Cardiac fibroblast (primary cell): ENCODE measurements around the gene ANKRD44.
A peak's percentile ranks its signal among the peaks of the same experiment; 100 is the strongest.

ENCODE experiments used
- DNase-seq, 2 donors: peaks; one replicate each; pipeline versions ENCODE4 v3.0.0 to v3.0.0-alpha.2; 2010; ENCODE audit warnings: low read depth in 2 of 2
- H3K4me3 ChIP-seq, 2 donors: replicated peaks in 1 of 2; 1 replicate in 1 of 2; 2 replicates in 1 of 2; pipeline ENCODE4 v1.5.1; 2011; ENCODE audit warnings: low read depth in 2 of 2, low read length in 2 of 2, mild to moderate bottlenecking in 2 of 2, moderate library complexity in 1 of 2
- TF ChIP-seq, protein P1 (sequence below): IDR thresholded peaks from one replicate; pipeline ENCODE4 v1.5.1; 2011; ENCODE audit warnings: low read depth, mild to moderate bottlenecking, low read length, inconsistent platforms

The ANKRD44 gene

DNA sequence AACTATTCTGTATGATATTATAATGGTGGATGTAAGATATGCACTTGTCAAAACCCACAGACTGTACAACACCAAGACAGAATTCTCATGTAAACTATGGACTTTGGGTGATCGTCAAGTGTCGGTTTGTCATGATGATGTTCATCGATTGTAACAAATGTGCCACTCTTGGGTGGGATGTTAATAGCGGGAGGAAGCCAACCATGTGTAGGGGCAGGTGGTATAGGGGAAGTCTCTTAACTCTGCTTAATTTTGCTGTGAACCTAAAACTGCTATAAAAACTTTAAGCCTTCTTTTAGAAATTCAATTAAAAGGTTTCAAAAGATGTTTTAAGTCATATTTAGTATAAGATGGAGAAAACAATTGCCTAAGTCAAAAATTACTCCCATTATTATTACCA is 139.0 kb downstream of the ANKRD44 start:
- no peak overlapping the region for H3K4me3 ChIP-seq
- TF ChIP-seq, protein P1, sequence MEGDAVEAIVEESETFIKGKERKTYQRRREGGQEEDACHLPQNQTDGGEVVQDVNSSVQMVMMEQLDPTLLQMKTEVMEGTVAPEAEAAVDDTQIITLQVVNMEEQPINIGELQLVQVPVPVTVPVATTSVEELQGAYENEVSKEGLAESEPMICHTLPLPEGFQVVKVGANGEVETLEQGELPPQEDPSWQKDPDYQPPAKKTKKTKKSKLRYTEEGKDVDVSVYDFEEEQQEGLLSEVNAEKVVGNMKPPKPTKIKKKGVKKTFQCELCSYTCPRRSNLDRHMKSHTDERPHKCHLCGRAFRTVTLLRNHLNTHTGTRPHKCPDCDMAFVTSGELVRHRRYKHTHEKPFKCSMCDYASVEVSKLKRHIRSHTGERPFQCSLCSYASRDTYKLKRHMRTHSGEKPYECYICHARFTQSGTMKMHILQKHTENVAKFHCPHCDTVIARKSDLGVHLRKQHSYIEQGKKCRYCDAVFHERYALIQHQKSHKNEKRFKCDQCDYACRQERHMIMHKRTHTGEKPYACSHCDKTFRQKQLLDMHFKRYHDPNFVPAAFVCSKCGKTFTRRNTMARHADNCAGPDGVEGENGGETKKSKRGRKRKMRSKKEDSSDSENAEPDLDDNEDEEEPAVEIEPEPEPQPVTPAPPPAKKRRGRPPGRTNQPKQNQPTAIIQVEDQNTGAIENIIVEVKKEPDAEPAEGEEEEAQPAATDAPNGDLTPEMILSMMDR: no peak
- no peak for DNase-seq

DNA sequence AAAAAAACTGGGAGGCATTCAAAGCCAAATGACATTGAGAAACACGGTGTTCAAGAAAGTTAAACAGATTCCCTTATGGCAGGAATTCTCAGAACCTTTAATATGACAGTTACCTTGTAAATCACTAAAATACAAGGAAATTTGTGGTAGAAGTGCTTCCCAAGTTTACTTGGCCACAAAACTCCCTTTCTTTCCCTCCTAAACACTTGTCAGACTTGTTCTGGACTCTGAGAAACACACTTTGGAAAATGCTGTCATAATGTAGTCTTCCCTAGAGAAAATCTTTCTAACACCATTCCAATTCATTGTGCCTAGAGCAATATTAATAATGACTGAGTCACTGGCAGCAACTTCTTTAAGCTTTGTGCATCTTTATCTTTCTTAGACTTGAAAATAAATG is 140.4 kb downstream of the ANKRD44 start:
- no peak overlapping the region for H3K4me3 ChIP-seq
- TF ChIP-seq, protein P1: no peak
- no peak for DNase-seq

DNA sequence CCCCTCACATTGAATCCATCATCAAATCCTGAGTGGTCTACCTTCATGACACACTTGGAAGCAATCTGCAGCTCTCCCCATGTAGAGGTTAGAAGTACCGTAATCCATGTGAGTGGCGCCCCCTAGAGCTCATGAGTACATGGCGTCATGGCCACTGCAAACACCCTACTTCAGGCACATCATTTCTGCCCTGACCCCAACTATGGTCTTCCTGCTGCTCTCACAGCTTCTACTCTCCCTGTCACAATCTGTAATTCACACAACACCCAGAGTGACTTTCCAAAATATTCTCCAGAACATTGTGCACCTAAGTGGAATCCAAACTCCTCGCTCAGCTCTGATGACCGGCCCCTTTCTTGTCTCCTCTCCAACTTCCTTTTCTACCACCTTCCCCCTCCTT is 141.9 kb downstream of the ANKRD44 start:
- H3K4me3 ChIP-seq: no peak overlapping the region
- DNase-seq: peak; percentile 72 to 84
- TF ChIP-seq, protein P1: peak; percentile 80

DNA sequence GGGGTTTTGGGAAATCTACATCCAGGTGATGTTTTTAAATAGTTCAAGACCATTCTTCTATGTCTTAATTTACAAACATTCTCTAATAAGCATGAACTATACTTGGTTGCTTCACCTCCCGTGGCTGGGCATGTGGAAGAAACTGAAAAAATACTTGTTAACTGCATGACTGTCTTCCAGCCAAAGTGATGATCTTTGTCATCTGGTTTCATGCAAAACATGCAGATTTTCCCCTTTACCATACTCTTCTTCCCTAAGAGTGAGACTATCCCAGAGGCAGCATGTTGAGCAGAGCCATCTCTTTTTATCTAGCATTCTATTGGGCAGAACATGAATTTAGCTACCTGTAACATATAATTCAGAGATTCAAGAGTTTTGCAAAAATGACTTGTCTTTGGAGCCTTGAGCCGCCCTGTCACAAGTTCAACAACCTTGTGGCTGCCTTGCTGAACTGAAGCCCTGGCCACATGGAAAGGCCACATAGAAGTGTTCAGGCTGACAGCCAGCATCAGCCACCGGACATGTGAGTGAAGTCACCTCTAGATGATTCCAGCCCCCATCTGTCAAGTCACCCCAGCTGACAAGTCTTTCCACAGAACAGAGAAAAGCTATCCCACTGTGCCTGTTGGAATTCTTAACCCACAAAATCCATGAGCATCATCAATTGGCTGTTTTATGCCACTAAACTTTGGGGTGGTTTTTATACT is 142.8 kb downstream of the ANKRD44 start:
- TF ChIP-seq, protein P1: no peak
- no peak overlapping the region for H3K4me3 ChIP-seq
- DNase-seq: no peak

DNA sequence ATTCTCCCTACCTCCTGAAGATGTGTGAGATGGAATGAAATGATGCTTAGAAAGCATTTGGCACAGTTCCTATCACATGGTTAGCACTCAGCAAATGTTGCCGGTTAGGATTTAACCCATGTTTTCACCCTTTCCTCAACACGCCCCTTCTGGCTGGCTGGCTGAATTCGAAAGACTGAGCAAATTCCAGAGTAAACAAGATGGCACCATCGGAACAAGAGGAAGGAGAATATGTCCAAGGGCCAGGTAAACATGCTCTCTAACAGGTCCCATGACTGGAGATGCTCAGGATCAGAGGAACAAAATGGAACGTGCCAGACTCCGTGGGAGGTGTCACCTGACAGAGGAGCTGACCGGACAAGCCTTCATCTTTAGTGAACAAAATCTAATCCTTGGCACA is 145.6 kb downstream of the ANKRD44 start:
- DNase-seq: no peak
- H3K4me3 ChIP-seq: no peak overlapping the region
- TF ChIP-seq, protein P1: no peak

DNA sequence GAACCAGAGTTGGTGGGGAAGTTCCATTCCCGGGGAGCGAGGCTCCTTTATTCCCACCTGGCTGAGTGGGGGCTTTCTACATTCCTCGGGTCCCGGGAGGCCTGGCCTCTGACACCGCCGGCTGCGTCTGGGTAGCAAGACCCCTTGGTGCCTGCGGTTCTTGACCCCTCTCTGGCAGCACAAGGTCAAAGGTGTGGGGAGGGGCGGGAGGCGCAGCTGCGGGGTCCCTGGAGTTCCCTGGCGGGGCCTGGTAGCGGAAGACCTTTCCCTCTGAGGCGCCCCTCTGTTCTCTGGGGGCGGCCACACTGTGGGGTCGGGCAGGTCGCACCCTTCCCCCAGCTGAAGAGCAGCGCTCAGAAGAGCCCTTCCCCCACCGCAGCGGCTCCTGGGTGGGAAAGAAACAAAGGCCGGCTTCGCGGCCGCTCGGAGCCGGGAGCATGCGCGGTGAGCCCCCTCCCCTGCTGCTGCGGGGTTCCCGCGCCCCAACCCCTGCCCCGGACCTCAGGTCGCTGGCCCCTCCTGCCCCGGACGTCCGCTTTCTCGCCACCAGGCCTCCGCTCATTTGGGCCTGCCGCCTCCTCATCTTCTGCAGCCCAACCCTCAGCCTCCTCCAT is 146.3 kb downstream of the ANKRD44 start:
- H3K4me3 ChIP-seq: no peak overlapping the region
- TF ChIP-seq, protein P1: no peak
- DNase-seq: no peak
